Activated CD4-positive, CD25-positive, alpha-beta regulatory T cell (primary cell): ENCODE measurements around the gene CELF4.

ENCODE experiments used
- DNase-seq, 4 experiments: peaks; one replicate each; lab custom pipeline; 2025; lab: John Stamatoyannopoulos, UW

The CELF4 gene

GRCh38 chr18:37441821-37442220, 123.8 kb downstream of the CELF4 start:
- DNase-seq, result no peak

GRCh38 chr18:37440206-37440605, 125.4 kb downstream of the CELF4 start:
- DNase-seq, result no peak

GRCh38 chr18:37438417-37439180, 127.0 kb downstream of the CELF4 start:
- DNase-seq, result no peak

GRCh38 chr18:37435996-37436395, 129.6 kb downstream of the CELF4 start:
- no peak for DNase-seq

- DNase-seq, result no peak
These were observed 130.3 kb downstream of the CELF4 start for GRCh38 chr18:37435150-37435867.

- no peak for DNase-seq
These were observed 131.3 kb downstream of the CELF4 start for GRCh38 chr18:37434161-37434860.

- DNase-seq, result no peak
These were observed 133.0 kb downstream of the CELF4 start for GRCh38 chr18:37432436-37433195.

GRCh38 chr18:37430357-37431076, 135.1 kb downstream of the CELF4 start:
- no peak for DNase-seq

GRCh38 chr18:37429791-37430190, 135.8 kb downstream of the CELF4 start:
- no peak for DNase-seq

GRCh38 chr18:37428288-37428974, 137.2 kb downstream of the CELF4 start:
- DNase-seq, result no peak

- DNase-seq, result no peak
These were observed 139.0 kb downstream of the CELF4 start for GRCh38 chr18:37426586-37426985.

- no peak for DNase-seq
These were observed 140.4 kb downstream of the CELF4 start for GRCh38 chr18:37425222-37425621.

- DNase-seq, result no peak
These were observed 141.1 kb downstream of the CELF4 start for GRCh38 chr18:37424507-37424906.

- no peak for DNase-seq
These were observed 143.0 kb downstream of the CELF4 start for GRCh38 chr18:37422596-37422995.

- no peak for DNase-seq
These were observed 143.5 kb downstream of the CELF4 start for GRCh38 chr18:37422116-37422515.

- no peak for DNase-seq
These were observed 144.1 kb downstream of the CELF4 start for GRCh38 chr18:37421341-37422077.

GRCh38 chr18:37420315-37420880, 145.2 kb downstream of the CELF4 start:
- no peak for DNase-seq

- DNase-seq, result no peak
These were observed 145.7 kb downstream of the CELF4 start for GRCh38 chr18:37419866-37420265.

- no peak for DNase-seq
These were observed 146.3 kb downstream of the CELF4 start for GRCh38 chr18:37419315-37419714.

- no peak for DNase-seq
These were observed 150.8 kb downstream of the CELF4 start for GRCh38 chr18:37414816-37415215.
